GM12878 (cell line): ENCODE results near the gene PLIN3. TPM values are rescaled to one million over a fixed set of nuclear protein-coding genes. Genes with fewer than 3 reads are reported as not detected.
"Not testable (repeated sequence)": the region's sequence is repeated elsewhere in the genome, so short reads cannot be mapped to it uniquely, and the experiment has no call there.

Experiments
- ATAC-seq: fragments of 200-7000 bp; cut with Tn5 transposase; 3 replicates; pipeline ENCODE4 v1.9.1; 2020; ENCODE audit warnings: mild to moderate bottlenecking, moderate library complexity
- BruUV-seq: library from RNA; stranded (reverse); fragments of 400-500 nt; replicated peaks from 2 replicates; lab custom pipeline; 2021; lab: Mats Ljungman, UMichigan
- CTCF ChIA-PET: fragments of 300-600 bp; sonication (Branson Sonifier 250); formaldehyde crosslinking; extraction: SDS; loops from one replicate; lab custom pipeline; 2021; ENCODE audit warnings: inconsistent platforms; lab: Yijun Ruan, JAX
- POLR2A ChIA-PET: fragments of 350-600 bp; formaldehyde crosslinking; extraction: SDS; loops from one replicate; lab custom pipeline; 2021; ENCODE audit warnings: inconsistent platforms; lab: Charles Lee
- RAD21 ChIA-PET: fragments of 300-600 bp; sonication (Branson Sonifier 250); formaldehyde crosslinking; loops from one replicate; lab custom pipeline; 2023; ENCODE audit warnings: antibody characterized with exemption; ENCODE audit not compliant: unreplicated experiment; lab: Charles Lee
- SMC1A ChIA-PET: fragments of 300-600 bp; sonication (Branson Sonifier 250); formaldehyde crosslinking; loops from one replicate; lab custom pipeline; 2023; ENCODE audit not compliant: unreplicated experiment, uncharacterized antibody; lab: Charles Lee
- DNase-seq: peaks from one replicate; pipeline ENCODE4 v3.0.0-alpha.2; 2011; ENCODE audit warnings: low read depth, low spot score
- FAIRE-seq: peaks from 3 replicates; lab custom pipeline; 2011; peaks lifted over from hg19 to GRCh38; lab: Jason Lieb, UNC
- H2AFZ ChIP-seq: 2 replicates; pipeline ENCODE4 v1.6.0; 2011; ENCODE audit warnings: low read depth, low read length, control low read depth; ENCODE audit not compliant: control insufficient read depth
- H3K27ac ChIP-seq: 2 replicates; pipeline ENCODE4 v1.5.1; 2011; ENCODE audit warnings: control low read depth; ENCODE audit not compliant: control insufficient read depth, insufficient read depth
- H3K27me3 ChIP-seq, 2 experiments: replicated peaks in 1 of 2; 2 replicates each; pipeline versions ENCODE4 v1.6.0 to v1.6.1; 2011; ENCODE audit warnings: low read length in 1 of 2; ENCODE audit not compliant: control insufficient read depth in 2 of 2, insufficient read depth in 2 of 2
- H3K36me3 ChIP-seq, 2 experiments: 2 replicates each; pipeline ENCODE4 v1.5.1; 2011; ENCODE audit warnings: low read length in 1 of 2; ENCODE audit not compliant: control insufficient read depth in 2 of 2, insufficient read depth in 2 of 2
- H3K4me1 ChIP-seq: 2 replicates; pipeline ENCODE4 v1.6.1; 2011; ENCODE audit warnings: mild to moderate bottlenecking, low read length, moderate library complexity, mixed read lengths; ENCODE audit not compliant: control insufficient read depth, insufficient read depth
- H3K4me2 ChIP-seq: 2 replicates; pipeline ENCODE4 v1.6.0; 2011; ENCODE audit warnings: control low read depth; ENCODE audit not compliant: control insufficient read depth, insufficient read depth
- H3K4me3 ChIP-seq: fragments of 200-600 bp; sonication (generic); 2 replicates; pipeline ENCODE4 v1.5.1; 2016
- H3K79me2 ChIP-seq: 2 replicates; pipeline ENCODE4 v1.6.0; 2011; ENCODE audit warnings: low read length; ENCODE audit not compliant: control insufficient read depth, insufficient read depth
- H3K9ac ChIP-seq: 2 replicates; pipeline ENCODE4 v1.8.0; 2011; ENCODE audit warnings: low read length, control low read depth, mixed read lengths; ENCODE audit not compliant: control insufficient read depth, insufficient read depth
- H3K9me3 ChIP-seq: replicated peaks from 3 replicates; pipeline ENCODE4 v1.5.1; 2011; ENCODE audit warnings: mild to moderate bottlenecking, low read length; ENCODE audit not compliant: control insufficient read depth, insufficient read depth
- H4K20me1 ChIP-seq: 2 replicates; pipeline ENCODE4 v1.6.0; 2011; ENCODE audit not compliant: control insufficient read depth, insufficient read depth
- ATF7 ChIP-seq: fragments of 450-650 bp; IDR thresholded peaks from 2 replicates; pipeline ENCODE4 v1.6.1; 2016; ENCODE audit warnings: low read depth, mild to moderate bottlenecking
- CHD4 ChIP-seq: fragments of 200-600 bp; sonication (generic); IDR thresholded peaks from 2 replicates; pipeline ENCODE4 v1.6.1; 2016; ENCODE audit warnings: mild to moderate bottlenecking
- WGBS: methylation state at CpG from one replicate; pipeline ENCODE4 v1.1.6; 2016; ENCODE audit warnings: low lambda C conversion rate; ENCODE audit not compliant: insufficient replicate concordance, insufficient coverage; ENCODE audit errors: missing lambda C conversion rate; 5-methylcytosine and 5-hydroxymethylcytosine counted together
- in situ Hi-C: fragments of 300-500 bp; cut with MboI; formaldehyde crosslinking; loops from 9 replicates; pipeline ENCODE4 v1.14.3; 2018; ENCODE audit warnings: mixed read lengths
- intact Hi-C: fragments of 100-400 bp; cut with micrococcal nuclease; formaldehyde crosslinking; loops from one replicate; pipeline ENCODE4 v1.14.2; 2022; ENCODE audit not compliant: unreplicated experiment
- polyA plus RNA-seq, 11 experiments: library from polyadenylated mRNA; depleted of rRNA in 4 of 11; unstranded in 6 of 11; stranded (reverse) in 5 of 11; fragments of >200 nt; fragmentation: Nextera tagmentation in 4 of 11; fragmentation: Illumina TruSeq in 1 of 11; extraction: Ambion mirVana in 4 of 11; extraction: Trizol in 1 of 11; gene quantifications; 1 replicate in 1 of 11; 2 replicates in 10 of 11; pipeline versions ENCODE4 v1.2.1 to v1.2.3, GENCODE V29; 2011 to 2016; ENCODE audit warnings: inconsistent platforms in 2 of 11, missing spikeins in 2 of 11, low read depth in 1 of 11
- total RNA-seq, 4 experiments: library from RNA; depleted of rRNA in 3 of 4; stranded (reverse); fragments of >200 nt in 3 of 4; fragmentation: Illumina TruSeq in 1 of 4; extraction: Trizol in 1 of 4; gene quantifications; 2 replicates each; pipeline versions ENCODE4 v1.2.1 to v1.2.3, GENCODE V29; 2013 to 2021
- TF ChIP-seq, protein P1 (sequence below): fragments of 450-650 bp; IDR thresholded peaks from 2 replicates; pipeline ENCODE4 v1.6.1; 2017; ENCODE audit warnings: borderline replicate concordance

Gene PLIN3
- total and polyA plus RNA-seq, 10 of the 15 experiments (the other 5 are each of a cell fraction or from before 2014, with no cell fraction given) = 7.7 to 71.4 (median 66.8) TPM

DNA sequence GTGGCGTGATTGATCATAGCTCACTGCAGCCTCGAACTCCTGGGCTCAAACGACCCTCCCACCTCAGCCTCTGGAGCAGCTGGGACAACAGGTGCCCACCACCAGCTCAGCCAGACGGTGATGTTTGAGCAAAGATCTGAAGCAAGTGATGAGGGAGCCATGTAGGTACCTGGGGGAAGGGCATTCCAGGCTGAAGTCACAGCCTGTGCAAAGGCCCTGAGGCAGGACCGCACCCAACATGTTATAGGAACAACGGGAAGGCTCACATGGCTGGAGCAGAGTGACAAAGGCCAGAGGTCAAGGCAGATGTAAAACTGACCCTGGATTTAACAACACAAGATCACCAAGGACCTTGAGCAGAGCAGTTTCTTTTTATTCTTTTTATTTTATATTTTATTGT lies 61.1 kb downstream of the PLIN3 start:
- no peaks in the 10 kb centered on the region for H4K20me1 ChIP-seq
- no TSS peak for BruUV-seq
- in situ Hi-C loops (loop anchor here (5.0 kb wide), 3 partner anchors 46 to 226 kb away; no protein-coding TSS in a partner anchor), intact Hi-C loops (no loop called here)
- no peaks in the 10 kb centered on the region for H3K79me2 ChIP-seq
- no peak for FAIRE-seq
- CTCF ChIA-PET = interaction anchor here (0.8 to 11.0 kb wide), 6 partner anchors 45 to 225 kb away, joined by 3 to 346 read pairs (median 5); no protein-coding TSS in a partner anchor
- TF ChIP-seq ATF7 (no peak), CHD4 (no peak)
- TF ChIP-seq, protein P1, sequence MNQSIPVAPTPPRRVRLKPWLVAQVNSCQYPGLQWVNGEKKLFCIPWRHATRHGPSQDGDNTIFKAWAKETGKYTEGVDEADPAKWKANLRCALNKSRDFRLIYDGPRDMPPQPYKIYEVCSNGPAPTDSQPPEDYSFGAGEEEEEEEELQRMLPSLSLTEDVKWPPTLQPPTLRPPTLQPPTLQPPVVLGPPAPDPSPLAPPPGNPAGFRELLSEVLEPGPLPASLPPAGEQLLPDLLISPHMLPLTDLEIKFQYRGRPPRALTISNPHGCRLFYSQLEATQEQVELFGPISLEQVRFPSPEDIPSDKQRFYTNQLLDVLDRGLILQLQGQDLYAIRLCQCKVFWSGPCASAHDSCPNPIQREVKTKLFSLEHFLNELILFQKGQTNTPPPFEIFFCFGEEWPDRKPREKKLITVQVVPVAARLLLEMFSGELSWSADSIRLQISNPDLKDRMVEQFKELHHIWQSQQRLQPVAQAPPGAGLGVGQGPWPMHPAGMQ = no peak
- 60% methylated on average over 6 of the region's 6 CpGs for WGBS
- POLR2A ChIA-PET = no interaction called here
- no peak overlapping the region for H3K27ac ChIP-seq
- no peak for ATAC-seq
- RAD21 ChIA-PET = interaction anchor here (1.3 to 1.5 kb wide), 3 partner anchors 15 to 105 kb away, joined by 4 to 6 read pairs (median 4); no protein-coding TSS in a partner anchor
- no peak overlapping the region for H3K4me3 ChIP-seq
- H3K9ac ChIP-seq = no peak overlapping the region
- no peaks in the 10 kb centered on the region for H3K27me3 ChIP-seq
- H3K4me2 ChIP-seq = no peak overlapping the region
- DNase-seq = no peak
- H3K36me3 ChIP-seq = no peaks in the 10 kb centered on the region
- SMC1A ChIA-PET = interaction anchor here (2.5 kb wide), 1 partner anchor 61 kb away, joined by 8 read pairs; the partner anchor contains the start of gene PLIN3
- no peak overlapping the region for H2AFZ ChIP-seq
- peaks cover 6% of the 10 kb centered on the region for H3K4me1 ChIP-seq
- no peaks in the 10 kb centered on the region for H3K9me3 ChIP-seq

DNA sequence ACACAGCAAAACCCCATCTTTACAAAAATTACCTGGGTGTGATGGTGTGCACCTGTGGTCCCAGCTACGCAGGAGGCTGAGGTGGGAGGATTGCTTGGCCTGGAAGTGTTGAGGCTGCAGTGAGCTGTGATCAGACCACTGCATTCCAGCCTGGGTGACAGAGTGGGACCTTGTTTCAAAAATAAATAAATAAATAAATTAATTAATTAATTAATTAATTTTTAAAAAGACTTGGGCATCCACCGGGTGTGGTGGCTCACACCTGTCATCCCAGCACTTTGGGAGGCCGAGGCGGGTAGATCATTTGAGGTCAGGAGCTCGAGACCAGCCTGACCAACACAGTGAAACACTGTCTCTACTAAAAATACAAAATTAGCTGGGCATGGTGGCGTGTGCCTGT lies 62.3 kb downstream of the PLIN3 start:
- POLR2A ChIA-PET = interaction anchor here (0.6 to 0.7 kb wide), 2 partner anchors 19 to 113 kb away, joined by 3 to 4 read pairs; no protein-coding TSS in a partner anchor

More for the DNA sequence above, 62.3 kb downstream of the PLIN3 start:
- ChIA-PET RAD21 (interaction anchor here (1.1 to 2.6 kb wide), 4 partner anchors 13 to 107 kb away, joined by 5 to 10 read pairs (median 8); partner anchors contain the start of gene FEM1A), CTCF (interaction anchor here (0.6 to 11.0 kb wide), 20 partner anchors 12 to 239 kb away, joined by 3 to 310 read pairs (median 4); partner anchors contain the start of gene FEM1A), SMC1A (interaction anchor here (0.8 to 2.5 kb wide), 4 partner anchors 19 to 107 kb away, joined by 3 to 8 read pairs (median 5); partner anchors contain the start of gene PLIN3)
- WGBS = 80% methylated on average over 6 of the region's 6 CpGs
- H4K20me1 ChIP-seq, H3K36me3 ChIP-seq, BruUV-seq, H3K9ac ChIP-seq, DNase-seq, H3K4me1 ChIP-seq, H3K4me3 ChIP-seq, H3K27ac ChIP-seq, H2AFZ ChIP-seq, ATAC-seq, H3K27me3 ChIP-seq, H3K4me2 ChIP-seq, intact Hi-C loops, H3K9me3 ChIP-seq, H3K79me2 ChIP-seq, FAIRE-seq: not testable (repeated sequence)
- in situ Hi-C loops = loop anchor here (5.0 kb wide), 3 partner anchors 47 to 227 kb away; no protein-coding TSS in a partner anchor
